ENCODE results near the gene SOX11. TPM values are rescaled to one million over a fixed set of nuclear protein-coding genes. Genes with fewer than 3 reads are reported as not detected.

The SOX11 gene
- total RNA-seq, 6 experiments from 2014 or later = not detected

DNA sequence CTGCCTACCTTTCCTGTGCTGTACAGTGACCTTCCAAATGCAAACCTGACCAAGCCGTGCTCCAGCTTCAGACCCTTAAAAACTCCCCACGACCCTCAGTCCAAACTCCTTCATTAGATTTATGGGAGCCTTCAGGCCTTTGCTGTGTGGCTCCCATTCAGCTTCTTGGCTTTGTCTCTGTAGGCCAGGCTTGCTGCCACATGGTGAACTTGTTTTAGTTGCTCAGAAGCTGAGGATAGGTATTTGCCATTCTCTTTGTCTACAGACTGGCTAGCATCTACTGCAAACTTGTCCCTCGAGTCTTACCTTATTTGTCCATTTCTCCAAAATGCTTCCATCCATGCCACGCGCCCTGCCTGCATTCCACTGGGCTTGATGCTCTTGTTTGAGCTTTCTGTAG lies 49.1 kb downstream of the SOX11 start:
- H3K4me1 ChIP-seq = no peaks in the 10 kb centered on the region
- no peaks in the 10 kb centered on the region for H3K9me3 ChIP-seq
- no peaks in the 10 kb centered on the region for H3K36me3 ChIP-seq
- TF ChIP-seq, protein P1, sequence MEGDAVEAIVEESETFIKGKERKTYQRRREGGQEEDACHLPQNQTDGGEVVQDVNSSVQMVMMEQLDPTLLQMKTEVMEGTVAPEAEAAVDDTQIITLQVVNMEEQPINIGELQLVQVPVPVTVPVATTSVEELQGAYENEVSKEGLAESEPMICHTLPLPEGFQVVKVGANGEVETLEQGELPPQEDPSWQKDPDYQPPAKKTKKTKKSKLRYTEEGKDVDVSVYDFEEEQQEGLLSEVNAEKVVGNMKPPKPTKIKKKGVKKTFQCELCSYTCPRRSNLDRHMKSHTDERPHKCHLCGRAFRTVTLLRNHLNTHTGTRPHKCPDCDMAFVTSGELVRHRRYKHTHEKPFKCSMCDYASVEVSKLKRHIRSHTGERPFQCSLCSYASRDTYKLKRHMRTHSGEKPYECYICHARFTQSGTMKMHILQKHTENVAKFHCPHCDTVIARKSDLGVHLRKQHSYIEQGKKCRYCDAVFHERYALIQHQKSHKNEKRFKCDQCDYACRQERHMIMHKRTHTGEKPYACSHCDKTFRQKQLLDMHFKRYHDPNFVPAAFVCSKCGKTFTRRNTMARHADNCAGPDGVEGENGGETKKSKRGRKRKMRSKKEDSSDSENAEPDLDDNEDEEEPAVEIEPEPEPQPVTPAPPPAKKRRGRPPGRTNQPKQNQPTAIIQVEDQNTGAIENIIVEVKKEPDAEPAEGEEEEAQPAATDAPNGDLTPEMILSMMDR (IDR thresholded peaks at IDR 0.05) = no peak
- TF ChIP-seq POLR2A (IDR thresholded peaks at IDR 0.05) = no peak
- intact Hi-C loops (cut with DNase I) = no loop called here
- DNase-seq (no peak), ATAC-seq (no peak)
- no peaks in the 10 kb centered on the region for H3K27me3 ChIP-seq
- H3K4me3 ChIP-seq = no peak overlapping the region
- 50% methylated on average over 5 of the region's 5 CpGs for WGBS (ENCODE audit: insufficient coverage, low coverage, low lambda C conversion rate, missing lambda C conversion rate)
- H3K27ac ChIP-seq = no peak overlapping the region

DNA sequence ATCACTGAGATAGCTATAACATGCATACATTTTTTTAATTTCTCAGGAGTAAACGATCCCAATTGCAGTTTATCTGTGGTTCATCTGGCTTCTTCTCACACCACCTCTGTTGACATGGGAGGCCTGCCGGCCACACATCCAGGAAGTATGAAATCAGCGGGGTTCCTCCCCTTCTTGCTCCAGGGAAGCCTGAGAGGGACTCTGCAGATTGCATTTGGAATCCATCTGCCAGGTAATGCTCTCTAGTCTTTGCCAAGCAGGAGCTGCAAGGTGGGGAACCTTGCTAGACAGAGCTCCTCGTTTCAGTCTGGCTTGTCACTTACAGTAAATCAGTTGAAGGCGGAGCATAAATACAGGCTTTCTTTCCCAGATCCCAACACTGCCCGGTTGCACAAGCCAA lies 49.9 kb downstream of the SOX11 start:
- DNase-seq = no peak

DNA sequence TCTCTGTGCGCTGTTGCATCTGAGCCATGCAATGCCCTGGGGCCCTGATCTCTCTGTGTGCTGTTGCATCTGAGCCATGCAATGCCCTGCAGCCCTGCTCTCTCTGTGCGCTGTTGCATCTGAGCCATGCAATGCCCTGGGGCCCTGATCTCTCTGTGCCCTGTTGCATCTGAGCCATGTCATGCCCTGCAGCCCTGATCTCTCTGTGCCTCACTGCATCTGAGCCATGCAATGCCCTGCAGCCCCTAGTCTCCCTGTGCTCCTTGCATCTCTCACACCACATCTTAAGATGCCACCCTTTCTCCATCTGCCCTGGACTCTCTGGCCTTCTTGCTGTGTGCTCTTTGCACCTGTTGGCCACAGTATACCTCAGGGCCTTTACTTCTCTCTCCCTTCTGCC lies 56.2 kb downstream of the SOX11 start:
- DNase-seq = no peak
- H3K36me3 ChIP-seq = no peaks in the 10 kb centered on the region
- no peak overlapping the region for H3K27ac ChIP-seq
- intact Hi-C loops (cut with DNase I) = no loop called here
- no CpG with 5 or more reads among the region's 2 CpGs for WGBS (ENCODE audit: insufficient coverage, low coverage, low lambda C conversion rate, missing lambda C conversion rate)
- H3K9me3 ChIP-seq = no peaks in the 10 kb centered on the region
- TF ChIP-seq POLR2A (IDR thresholded peaks at IDR 0.05) = no peak
- TF ChIP-seq, protein P1 (IDR thresholded peaks at IDR 0.05) = no peak
- ATAC-seq = no peak
- H3K27me3 ChIP-seq = no peaks in the 10 kb centered on the region
- no peak overlapping the region for H3K4me3 ChIP-seq
- no peaks in the 10 kb centered on the region for H3K4me1 ChIP-seq

More for the DNA sequence above, 49.9 kb downstream of the SOX11 start:
- ATAC-seq = no peak
- intact Hi-C loops (cut with DNase I) = no loop called here
- Histone ChIP-seq H3K36me3 (no peaks in the 10 kb centered on the region), H3K27me3 (no peaks in the 10 kb centered on the region), H3K4me1 (no peaks in the 10 kb centered on the region), H3K9me3 (no peaks in the 10 kb centered on the region), H3K4me3 (no peak overlapping the region), H3K27ac (no peak overlapping the region)
- TF ChIP-seq, protein P1 (IDR thresholded peaks at IDR 0.05) = no peak
- WGBS (ENCODE audit: insufficient coverage, low coverage, low lambda C conversion rate, missing lambda C conversion rate) = 18% methylated on average over 5 of the region's 6 CpGs

GRCh38 chr2:5748946-5749345 lies 56.8 kb downstream of the SOX11 start:
- 39% methylated on average over 4 of the region's 4 CpGs for WGBS (ENCODE audit: insufficient coverage, low coverage, low lambda C conversion rate, missing lambda C conversion rate)
- H3K4me1 ChIP-seq = no peaks in the 10 kb centered on the region
- no peak overlapping the region for H3K4me3 ChIP-seq
- no peaks in the 10 kb centered on the region for H3K36me3 ChIP-seq
- H3K9me3 ChIP-seq = no peaks in the 10 kb centered on the region
- H3K27me3 ChIP-seq = no peaks in the 10 kb centered on the region
- ATAC-seq = no peak
- intact Hi-C loops (cut with DNase I) = no loop called here
- no peak for DNase-seq
- no peak overlapping the region for H3K27ac ChIP-seq
- TF ChIP-seq, protein P1 (IDR thresholded peaks at IDR 0.05) = no peak
- no peak for TF ChIP-seq POLR2A (IDR thresholded peaks at IDR 0.05)

DNA sequence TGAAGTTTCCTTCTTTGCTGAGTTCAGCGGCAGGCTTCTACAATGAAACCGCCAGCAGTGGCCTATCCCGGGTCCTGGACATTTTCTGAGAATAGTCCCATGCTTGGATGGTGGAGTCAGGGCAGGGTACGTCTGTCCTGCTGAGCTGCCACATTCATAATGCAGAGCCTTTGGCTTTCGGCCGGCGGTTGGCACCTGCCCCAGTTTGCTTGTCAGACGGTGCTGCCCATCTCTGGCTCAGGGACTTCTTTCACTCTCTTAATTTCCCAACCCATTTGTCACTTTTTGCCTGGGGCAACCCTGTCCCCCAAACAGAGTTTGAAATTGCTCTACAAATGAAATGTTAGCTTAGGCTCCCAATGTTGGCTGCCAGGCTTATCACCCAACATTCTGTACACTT lies 57.2 kb downstream of the SOX11 start:
- Histone ChIP-seq H3K27ac (no peak overlapping the region), H3K27me3 (no peaks in the 10 kb centered on the region), H3K9me3 (no peaks in the 10 kb centered on the region), H3K36me3 (no peaks in the 10 kb centered on the region), H3K4me3 (no peak overlapping the region), H3K4me1 (no peaks in the 10 kb centered on the region)
- 61% methylated on average over 2 of the region's 8 CpGs for WGBS (ENCODE audit: insufficient coverage, low coverage, low lambda C conversion rate, missing lambda C conversion rate)
- DNase-seq (no peak), ATAC-seq (no peak)
- intact Hi-C loops (cut with DNase I) = no loop called here
- TF ChIP-seq POLR2A (IDR thresholded peaks at IDR 0.05) = no peak
- TF ChIP-seq, protein P1 (IDR thresholded peaks at IDR 0.05) = no peak

All from right lobe of liver (tissue), 6 donors.